ENCODE measurements around the gene TCF20.

TCF20 gene

GRCh38 chr22:42280836-42281235, 10.4 kb upstream of the TCF20 start:
- no peak overlapping the region for H3K9ac ChIP-seq (ENCODE audit: low read length)
- no peak overlapping the region for H3K27ac ChIP-seq (ENCODE audit: low read depth, low read length, poor library complexity, severe bottlenecking)
- H3K79me2 ChIP-seq (ENCODE audit: insufficient read depth, low read length): no peaks in the 10 kb centered on the region
- H2AFZ ChIP-seq (ENCODE audit: low read length): no peak overlapping the region
- H3K4me3 ChIP-seq (ENCODE audit: low read depth, low read length, poor library complexity, severe bottlenecking): no peak overlapping the region
- H3K4me1 ChIP-seq (ENCODE audit: insufficient read depth, low read length, severe bottlenecking): peaks cover 9% of the 10 kb centered on the region
- H3K27me3 ChIP-seq (ENCODE audit: insufficient read depth, low read length): 0 out of 2 replicates have a peak, but pooled peaks cover 8% of the 10 kb centered on the region
- no peaks in the 10 kb centered on the region for H3K9me3 ChIP-seq (ENCODE audit: low read length)
- TF ChIP-seq CTCF (IDR thresholded peaks at IDR 0.05; ENCODE audit: low read length): no peak
- TF ChIP-seq EZH2 (IDR thresholded peaks at IDR 0.05; ENCODE audit: borderline replicate concordance, low read length): no peak
- no peaks in the 10 kb centered on the region for H3K9me2 ChIP-seq (ENCODE audit: low read depth, low read length)
- no peaks in the 10 kb centered on the region for H3F3A ChIP-seq (ENCODE audit: insufficient read depth, low read length)
- H3K4me2 ChIP-seq (ENCODE audit: low read length): no peak overlapping the region
- no peaks in the 10 kb centered on the region for H4K20me1 ChIP-seq (ENCODE audit: insufficient read depth, low read length)
- H3K36me3 ChIP-seq (ENCODE audit: insufficient read depth, low read length): no peaks in the 10 kb centered on the region

- Histone ChIP-seq H3F3A (ENCODE audit: insufficient read depth, low read length) (no peaks in the 10 kb centered on the region), H3K4me3 (ENCODE audit: low read depth, low read length, poor library complexity, severe bottlenecking) (no peak overlapping the region), H3K4me2 (ENCODE audit: low read length) (no peak overlapping the region), H3K36me3 (ENCODE audit: insufficient read depth, low read length) (no peaks in the 10 kb centered on the region), H3K9me2 (ENCODE audit: low read depth, low read length) (no peaks in the 10 kb centered on the region), H2AFZ (ENCODE audit: low read length) (no peak overlapping the region), H4K20me1 (ENCODE audit: insufficient read depth, low read length) (no peaks in the 10 kb centered on the region), H3K4me1 (ENCODE audit: insufficient read depth, low read length, severe bottlenecking) (peaks cover 9% of the 10 kb centered on the region), H3K27me3 (ENCODE audit: insufficient read depth, low read length) (0 out of 2 replicates have a peak, but pooled peaks cover 7% of the 10 kb centered on the region), H3K79me2 (ENCODE audit: insufficient read depth, low read length) (no peaks in the 10 kb centered on the region), H3K9me3 (ENCODE audit: low read length) (no peaks in the 10 kb centered on the region), H3K9ac (ENCODE audit: low read length) (no peak overlapping the region), H3K27ac (ENCODE audit: low read depth, low read length, poor library complexity, severe bottlenecking) (no peak overlapping the region)
- no peak for TF ChIP-seq CTCF (IDR thresholded peaks at IDR 0.05; ENCODE audit: low read length)
- TF ChIP-seq EZH2 (IDR thresholded peaks at IDR 0.05; ENCODE audit: borderline replicate concordance, low read length): no peak
Observed at GRCh38 chr22:42280140-42280539, 9.7 kb upstream of the TCF20 start.

GRCh38 chr22:42279425-42280020, 9.1 kb upstream of the TCF20 start:
- H4K20me1 ChIP-seq (ENCODE audit: insufficient read depth, low read length): no peaks in the 10 kb centered on the region
- no peaks in the 10 kb centered on the region for H3F3A ChIP-seq (ENCODE audit: insufficient read depth, low read length)
- no peaks in the 10 kb centered on the region for H3K9me2 ChIP-seq (ENCODE audit: low read depth, low read length)
- H3K36me3 ChIP-seq (ENCODE audit: insufficient read depth, low read length): no peaks in the 10 kb centered on the region
- 0 out of 2 replicates have a peak, but pooled peaks cover 5% of the 10 kb centered on the region for H3K27me3 ChIP-seq (ENCODE audit: insufficient read depth, low read length)
- peaks cover 9% of the 10 kb centered on the region for H3K4me1 ChIP-seq (ENCODE audit: insufficient read depth, low read length, severe bottlenecking)
- no peak overlapping the region for H3K27ac ChIP-seq (ENCODE audit: low read depth, low read length, poor library complexity, severe bottlenecking)
- H3K4me3 ChIP-seq (ENCODE audit: low read depth, low read length, poor library complexity, severe bottlenecking): no peak overlapping the region
- no peak for TF ChIP-seq CTCF (IDR thresholded peaks at IDR 0.05; ENCODE audit: low read length)
- no peak for TF ChIP-seq EZH2 (IDR thresholded peaks at IDR 0.05; ENCODE audit: borderline replicate concordance, low read length)
- H3K4me2 ChIP-seq (ENCODE audit: low read length): no peak overlapping the region
- no peak overlapping the region for H2AFZ ChIP-seq (ENCODE audit: low read length)
- H3K79me2 ChIP-seq (ENCODE audit: insufficient read depth, low read length): no peaks in the 10 kb centered on the region
- H3K9me3 ChIP-seq (ENCODE audit: low read length): no peaks in the 10 kb centered on the region
- H3K9ac ChIP-seq (ENCODE audit: low read length): no peak overlapping the region
